Panc1 (cell line): ENCODE data around the gene TSPAN3. TPM values are rescaled to one million over a fixed set of nuclear protein-coding genes. Genes with fewer than 3 reads are reported as not detected.
A peak's percentile ranks its signal among the peaks of the same experiment; 100 is the strongest.

Experiments
- ATAC-seq: fragments of 200-7000 bp; cut with Tn5 transposase; 2 replicates; pipeline ENCODE4 v1.9.1; 2020; ENCODE audit warnings: mild to moderate bottlenecking, moderate library complexity
- BruUV-seq: library from RNA; stranded (reverse); fragments of 400-500 nt; replicated peaks from 2 replicates; lab custom pipeline; 2021; lab: Mats Ljungman, UMichigan
- CTCF ChIA-PET: fragments of 300-600 bp; sonication (Branson Sonifier 250); formaldehyde crosslinking; loops from one replicate; lab custom pipeline; 2022; ENCODE audit warnings: antibody characterized with exemption; lab: Charles Lee
- POLR2A ChIA-PET: fragments of 300-600 bp; sonication (Branson Sonifier 250); formaldehyde crosslinking; loops from one replicate; lab custom pipeline; 2022; ENCODE audit warnings: antibody characterized with exemption; lab: Charles Lee
- DNase-seq: peaks from one replicate; pipeline ENCODE4 v3.0.0-alpha.2; 2010; ENCODE audit warnings: low read depth, low spot score
- H3K27ac ChIP-seq: 2 replicates; pipeline ENCODE4 v1.5.1; 2011; ENCODE audit warnings: mild to moderate bottlenecking, low read length, inconsistent platforms
- H3K27me3 ChIP-seq: fragments of 200-500 bp; sonication (Bioruptor generic); 2 replicates; pipeline ENCODE4 v1.6.0; 2014; ENCODE audit warnings: low read length, inconsistent platforms; ENCODE audit not compliant: control insufficient read depth, insufficient read depth
- H3K36me3 ChIP-seq: fragments of 200-500 bp; sonication (Bioruptor generic); 2 replicates; pipeline ENCODE4 v1.5.1; 2014; ENCODE audit warnings: inconsistent platforms, mild to moderate bottlenecking, low read length, moderate library complexity; ENCODE audit not compliant: control insufficient read depth, insufficient read depth
- H3K4me1 ChIP-seq: 2 replicates; pipeline ENCODE4 v1.5.1; 2011; ENCODE audit warnings: inconsistent platforms, mild to moderate bottlenecking, low read length, moderate library complexity; ENCODE audit not compliant: control insufficient read depth, insufficient read depth
- H3K4me3 ChIP-seq, 2 experiments: 2 replicates each; pipeline ENCODE4 v1.5.1; 2011 to 2012; ENCODE audit warnings: low read depth in 2 of 2, low read length in 2 of 2, mild to moderate bottlenecking in 2 of 2, inconsistent platforms in 1 of 2, moderate library complexity in 1 of 2
- H3K9me3 ChIP-seq: fragments of 200-500 bp; sonication (Bioruptor generic); 2 replicates; pipeline ENCODE4 v1.5.1; 2014; ENCODE audit warnings: low read depth, mild to moderate bottlenecking, inconsistent platforms, low read length, moderate library complexity; ENCODE audit not compliant: control insufficient read depth, insufficient read depth
- POLR2AphosphoS5 ChIP-seq: IDR thresholded peaks from 2 replicates; pipeline ENCODE4 v1.6.1; 2012; ENCODE audit warnings: mild to moderate bottlenecking, low read depth, low read length, moderate library complexity
- SIN3A ChIP-seq: IDR thresholded peaks from 2 replicates; pipeline ENCODE4 v1.6.1; 2012; ENCODE audit warnings: low read depth, mild to moderate bottlenecking, low read length, moderate library complexity, borderline replicate concordance; ENCODE audit not compliant: insufficient read depth
- TCF7L2 ChIP-seq: IDR thresholded peaks from 2 replicates; pipeline ENCODE4 v1.6.1; 2011; ENCODE audit warnings: mild to moderate bottlenecking, low read depth, low read length, inconsistent platforms
- in situ Hi-C: cut with HindIII; loops from 2 replicates; pipeline ENCODE4 v1.10.0; 2016; ENCODE audit warnings: low sequenced_read_pairs, low pct_unique_long_range_greater_than_20kb
- intact Hi-C: fragments of 100-400 bp; cut with micrococcal nuclease; formaldehyde crosslinking; loops from one replicate; pipeline ENCODE4 v1.10.0; 2022; ENCODE audit not compliant: unreplicated experiment
- total RNA-seq: library from RNA; stranded (reverse); gene quantifications from one replicate; pipeline ENCODE4 v1.2.1, GENCODE V29; 2021; ENCODE audit not compliant: unreplicated experiment
- TF ChIP-seq, protein P1 (sequence below): fragments of 450-650 bp; IDR thresholded peaks from 2 replicates; pipeline ENCODE4 v1.5.1; 2017; ENCODE audit warnings: mild to moderate bottlenecking
- TF ChIP-seq, protein P2 (sequence below), 2 experiments: IDR thresholded peaks; 2 replicates each; pipeline ENCODE4 v1.6.1; 2011 to 2012; ENCODE audit warnings: low read depth in 2 of 2, control low read depth in 1 of 2, low read length in 1 of 2, mild to moderate bottlenecking in 1 of 2, moderate library complexity in 1 of 2; ENCODE audit not compliant: insufficient read depth in 1 of 2

Gene TSPAN3
- total RNA-seq, 1 experiment from 2014 or later = 130 TPM

DNA sequence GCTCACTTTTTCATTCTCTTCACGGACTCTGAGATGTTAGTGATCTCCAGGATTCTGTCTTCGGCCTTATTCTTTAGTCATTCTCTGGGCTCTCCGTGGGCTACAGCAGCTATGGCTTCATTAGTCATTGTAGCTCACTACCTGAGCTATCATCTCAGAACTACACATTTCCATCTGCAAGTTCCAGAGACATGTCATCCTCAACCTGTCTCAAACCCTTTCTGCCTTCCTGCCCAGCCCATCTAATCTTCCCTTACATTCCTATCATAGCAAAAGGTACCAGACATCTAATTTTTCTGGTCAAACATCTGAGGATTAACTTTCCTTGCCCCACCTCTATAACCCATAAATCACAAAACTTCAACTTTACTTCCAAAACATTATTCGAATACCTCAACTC, 13.2 kb downstream of the TSPAN3 start:
- H3K9me3 ChIP-seq = no peaks in the 10 kb centered on the region
- in situ Hi-C loops (no loop called here), intact Hi-C loops (no loop called here)
- H3K27ac ChIP-seq = no peak overlapping the region
- no peak for DNase-seq
- H3K36me3 ChIP-seq = no peaks in the 10 kb centered on the region
- ChIA-PET CTCF (no interaction called here), POLR2A (no interaction called here)
- no peak for TF ChIP-seq SIN3A
- no peak for TF ChIP-seq POLR2AphosphoS5
- no peak for ATAC-seq
- TSS peak; percentile 59 for BruUV-seq
- H3K4me1 ChIP-seq = 0 out of 2 replicates have a peak, but pooled peaks cover 4% of the 10 kb centered on the region
- H3K27me3 ChIP-seq = no peaks in the 10 kb centered on the region
- no peak overlapping the region for H3K4me3 ChIP-seq

- Histone ChIP-seq H3K27me3 (no peaks in the 10 kb centered on the region), H3K36me3 (no peaks in the 10 kb centered on the region), H3K4me1 (0 out of 2 replicates have a peak, but pooled peaks cover 4% of the 10 kb centered on the region), H3K27ac (no peak overlapping the region), H3K9me3 (no peaks in the 10 kb centered on the region), H3K4me3 (no peak overlapping the region)
- CTCF ChIA-PET = no interaction called here
- intact Hi-C loops (no loop called here), in situ Hi-C loops (no loop called here)
- ATAC-seq = no peak
- BruUV-seq = no TSS peak
- POLR2A ChIA-PET = no interaction called here
- no peak for DNase-seq
- TF ChIP-seq SIN3A (no peak), POLR2AphosphoS5 (no peak), TCF7L2 (no peak)
- TF ChIP-seq, protein P1, sequence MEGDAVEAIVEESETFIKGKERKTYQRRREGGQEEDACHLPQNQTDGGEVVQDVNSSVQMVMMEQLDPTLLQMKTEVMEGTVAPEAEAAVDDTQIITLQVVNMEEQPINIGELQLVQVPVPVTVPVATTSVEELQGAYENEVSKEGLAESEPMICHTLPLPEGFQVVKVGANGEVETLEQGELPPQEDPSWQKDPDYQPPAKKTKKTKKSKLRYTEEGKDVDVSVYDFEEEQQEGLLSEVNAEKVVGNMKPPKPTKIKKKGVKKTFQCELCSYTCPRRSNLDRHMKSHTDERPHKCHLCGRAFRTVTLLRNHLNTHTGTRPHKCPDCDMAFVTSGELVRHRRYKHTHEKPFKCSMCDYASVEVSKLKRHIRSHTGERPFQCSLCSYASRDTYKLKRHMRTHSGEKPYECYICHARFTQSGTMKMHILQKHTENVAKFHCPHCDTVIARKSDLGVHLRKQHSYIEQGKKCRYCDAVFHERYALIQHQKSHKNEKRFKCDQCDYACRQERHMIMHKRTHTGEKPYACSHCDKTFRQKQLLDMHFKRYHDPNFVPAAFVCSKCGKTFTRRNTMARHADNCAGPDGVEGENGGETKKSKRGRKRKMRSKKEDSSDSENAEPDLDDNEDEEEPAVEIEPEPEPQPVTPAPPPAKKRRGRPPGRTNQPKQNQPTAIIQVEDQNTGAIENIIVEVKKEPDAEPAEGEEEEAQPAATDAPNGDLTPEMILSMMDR = no peak
- TF ChIP-seq, protein P2, sequence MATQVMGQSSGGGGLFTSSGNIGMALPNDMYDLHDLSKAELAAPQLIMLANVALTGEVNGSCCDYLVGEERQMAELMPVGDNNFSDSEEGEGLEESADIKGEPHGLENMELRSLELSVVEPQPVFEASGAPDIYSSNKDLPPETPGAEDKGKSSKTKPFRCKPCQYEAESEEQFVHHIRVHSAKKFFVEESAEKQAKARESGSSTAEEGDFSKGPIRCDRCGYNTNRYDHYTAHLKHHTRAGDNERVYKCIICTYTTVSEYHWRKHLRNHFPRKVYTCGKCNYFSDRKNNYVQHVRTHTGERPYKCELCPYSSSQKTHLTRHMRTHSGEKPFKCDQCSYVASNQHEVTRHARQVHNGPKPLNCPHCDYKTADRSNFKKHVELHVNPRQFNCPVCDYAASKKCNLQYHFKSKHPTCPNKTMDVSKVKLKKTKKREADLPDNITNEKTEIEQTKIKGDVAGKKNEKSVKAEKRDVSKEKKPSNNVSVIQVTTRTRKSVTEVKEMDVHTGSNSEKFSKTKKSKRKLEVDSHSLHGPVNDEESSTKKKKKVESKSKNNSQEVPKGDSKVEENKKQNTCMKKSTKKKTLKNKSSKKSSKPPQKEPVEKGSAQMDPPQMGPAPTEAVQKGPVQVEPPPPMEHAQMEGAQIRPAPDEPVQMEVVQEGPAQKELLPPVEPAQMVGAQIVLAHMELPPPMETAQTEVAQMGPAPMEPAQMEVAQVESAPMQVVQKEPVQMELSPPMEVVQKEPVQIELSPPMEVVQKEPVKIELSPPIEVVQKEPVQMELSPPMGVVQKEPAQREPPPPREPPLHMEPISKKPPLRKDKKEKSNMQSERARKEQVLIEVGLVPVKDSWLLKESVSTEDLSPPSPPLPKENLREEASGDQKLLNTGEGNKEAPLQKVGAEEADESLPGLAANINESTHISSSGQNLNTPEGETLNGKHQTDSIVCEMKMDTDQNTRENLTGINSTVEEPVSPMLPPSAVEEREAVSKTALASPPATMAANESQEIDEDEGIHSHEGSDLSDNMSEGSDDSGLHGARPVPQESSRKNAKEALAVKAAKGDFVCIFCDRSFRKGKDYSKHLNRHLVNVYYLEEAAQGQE (IDR thresholded peaks at IDR 0.05; ENCODE audit: insufficient read depth in 1 of 2, low read depth in 2 of 2, low read length in 1 of 2) = no peak
These were observed 13.8 kb downstream of the TSPAN3 start for GRCh38 chr15:77057072-77057471.

- in situ Hi-C loops (no loop called here), intact Hi-C loops (no loop called here)
- Histone ChIP-seq H3K27me3 (no peaks in the 10 kb centered on the region), H3K27ac (no peak overlapping the region), H3K9me3 (no peaks in the 10 kb centered on the region), H3K36me3 (peaks cover 6% of the 10 kb centered on the region), H3K4me1 (no peaks in the 10 kb centered on the region), H3K4me3 (no peak overlapping the region)
- ATAC-seq (no peak), DNase-seq (no peak)
- TF ChIP-seq TCF7L2 (no peak), SIN3A (no peak), POLR2AphosphoS5 (no peak)
- TF ChIP-seq, protein P2 (IDR thresholded peaks at IDR 0.05; ENCODE audit: insufficient read depth in 1 of 2, low read depth in 2 of 2, low read length in 1 of 2) = no peak
- TF ChIP-seq, protein P1 = no peak
- no TSS peak for BruUV-seq
- ChIA-PET CTCF (no interaction called here), POLR2A (no interaction called here)
These were observed 17.2 kb downstream of the TSPAN3 start for GRCh38 chr15:77053709-77054108.
